ENCODE data around the gene ACKR3.

- TF ChIP-seq, protein P1, sequence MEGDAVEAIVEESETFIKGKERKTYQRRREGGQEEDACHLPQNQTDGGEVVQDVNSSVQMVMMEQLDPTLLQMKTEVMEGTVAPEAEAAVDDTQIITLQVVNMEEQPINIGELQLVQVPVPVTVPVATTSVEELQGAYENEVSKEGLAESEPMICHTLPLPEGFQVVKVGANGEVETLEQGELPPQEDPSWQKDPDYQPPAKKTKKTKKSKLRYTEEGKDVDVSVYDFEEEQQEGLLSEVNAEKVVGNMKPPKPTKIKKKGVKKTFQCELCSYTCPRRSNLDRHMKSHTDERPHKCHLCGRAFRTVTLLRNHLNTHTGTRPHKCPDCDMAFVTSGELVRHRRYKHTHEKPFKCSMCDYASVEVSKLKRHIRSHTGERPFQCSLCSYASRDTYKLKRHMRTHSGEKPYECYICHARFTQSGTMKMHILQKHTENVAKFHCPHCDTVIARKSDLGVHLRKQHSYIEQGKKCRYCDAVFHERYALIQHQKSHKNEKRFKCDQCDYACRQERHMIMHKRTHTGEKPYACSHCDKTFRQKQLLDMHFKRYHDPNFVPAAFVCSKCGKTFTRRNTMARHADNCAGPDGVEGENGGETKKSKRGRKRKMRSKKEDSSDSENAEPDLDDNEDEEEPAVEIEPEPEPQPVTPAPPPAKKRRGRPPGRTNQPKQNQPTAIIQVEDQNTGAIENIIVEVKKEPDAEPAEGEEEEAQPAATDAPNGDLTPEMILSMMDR (IDR thresholded peaks at IDR 0.05): no peak
- no peak for TF ChIP-seq POLR2AphosphoS5 (IDR thresholded peaks at IDR 0.05; ENCODE audit: low read depth, low read length)
- no peak for TF ChIP-seq SIN3A (IDR thresholded peaks at IDR 0.05; ENCODE audit: borderline replicate concordance, insufficient read depth, low read depth, low read length)
- TF ChIP-seq REST (IDR thresholded peaks at IDR 0.05; ENCODE audit: insufficient read depth in 1 of 2, low read depth in 2 of 2, low read length in 1 of 2): no peak
Observed at GRCh38 chr2:236617221-236617737, 47.7 kb downstream of the ACKR3 start.
